IPS-11a (cell line): Measurements from ENCODE around the gene TMEM176B.

Experiments used
- H3K4me3 ChIP-seq: one replicate; pipeline ENCODE4 v1.5.1; 2013; ENCODE audit warnings: low read depth, low read length, control low read depth

Gene TMEM176B

GRCh38 chr7:150754951-150755350 lies 45.2 kb downstream of the TMEM176B start:
- H3K4me3 ChIP-seq = no peak overlapping the region

DNA sequence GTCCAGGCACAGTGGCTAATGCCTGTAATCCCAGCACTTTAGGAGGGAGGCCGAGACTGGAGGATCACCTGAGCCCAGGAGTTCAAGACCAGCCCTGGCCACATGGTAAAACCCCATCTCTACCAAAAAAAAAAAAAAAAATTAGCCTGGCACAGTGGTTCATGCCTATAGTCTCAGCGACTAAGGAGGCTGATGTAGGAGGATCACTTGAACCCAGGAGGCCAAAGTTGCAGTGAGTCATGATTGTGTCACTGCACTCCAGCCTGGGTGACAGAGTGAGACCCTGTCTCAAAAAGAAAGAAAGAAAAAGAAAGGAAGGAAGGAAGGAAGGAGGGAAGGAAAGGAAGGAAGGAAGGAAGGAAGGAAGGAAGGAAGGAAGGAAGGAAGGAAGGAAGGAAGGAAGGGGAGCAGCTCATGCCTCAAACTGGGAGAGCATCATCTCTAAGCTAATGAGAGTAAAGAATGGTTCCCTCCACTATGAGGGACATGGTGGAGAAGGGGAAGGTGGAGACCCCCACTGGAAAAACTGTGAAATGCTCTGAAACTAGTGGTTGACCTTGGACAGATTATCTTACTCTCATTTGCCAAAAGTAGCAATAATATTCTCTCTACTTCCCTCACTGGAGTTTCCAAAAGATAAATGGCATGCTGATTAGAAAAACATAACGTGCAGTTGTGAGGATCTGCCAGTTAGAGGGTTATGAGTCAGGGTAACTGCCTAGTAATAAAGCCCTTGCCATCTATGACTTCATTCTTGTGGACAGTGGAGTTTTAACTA lies 46.1 kb downstream of the TMEM176B start:
- no peak overlapping the region for H3K4me3 ChIP-seq

GRCh38 chr7:150753239-150753638 lies 46.9 kb downstream of the TMEM176B start:
- no peak overlapping the region for H3K4me3 ChIP-seq

GRCh38 chr7:150751702-150752101 lies 48.5 kb downstream of the TMEM176B start:
- H3K4me3 ChIP-seq = no peak overlapping the region

DNA sequence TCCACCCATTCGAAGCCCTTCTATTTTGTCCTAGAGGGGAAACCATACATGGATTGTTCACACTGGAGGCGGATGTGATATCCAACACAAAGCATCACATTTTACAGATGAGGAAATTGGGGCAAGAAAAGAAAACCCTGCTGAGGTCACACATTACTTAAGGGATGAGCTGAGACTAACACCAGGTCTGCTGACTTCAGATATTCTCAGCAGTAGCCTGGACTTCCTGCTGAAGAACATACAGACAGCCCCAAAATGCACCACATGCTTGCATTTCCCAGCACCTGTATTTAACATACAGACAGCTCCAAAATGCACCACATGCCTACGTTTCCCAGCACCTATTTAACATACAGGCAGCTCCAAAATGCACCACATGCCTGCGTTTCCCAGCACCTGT lies 51.8 kb downstream of the TMEM176B start:
- no peak overlapping the region for H3K4me3 ChIP-seq

DNA sequence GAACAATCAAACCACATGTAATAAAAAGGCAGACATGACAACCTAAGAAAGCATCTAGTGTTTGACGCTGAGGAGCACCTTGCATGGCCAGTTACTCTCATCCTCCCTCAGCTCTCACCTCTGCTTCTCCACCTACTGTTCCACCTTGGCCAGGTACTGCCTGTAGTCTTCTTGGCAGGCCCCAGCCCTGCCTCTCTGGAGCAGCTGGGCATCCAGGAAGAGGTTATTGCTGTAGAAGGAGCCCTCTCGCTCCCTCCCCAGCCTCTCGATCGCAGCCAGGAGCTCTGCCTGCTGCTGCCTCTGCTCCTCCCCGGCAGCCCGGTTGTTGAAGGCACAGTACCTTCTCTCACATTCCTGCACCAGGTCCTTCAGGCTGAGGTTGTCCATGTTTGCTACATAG lies 53.2 kb downstream of the TMEM176B start:
- no peak overlapping the region for H3K4me3 ChIP-seq

DNA sequence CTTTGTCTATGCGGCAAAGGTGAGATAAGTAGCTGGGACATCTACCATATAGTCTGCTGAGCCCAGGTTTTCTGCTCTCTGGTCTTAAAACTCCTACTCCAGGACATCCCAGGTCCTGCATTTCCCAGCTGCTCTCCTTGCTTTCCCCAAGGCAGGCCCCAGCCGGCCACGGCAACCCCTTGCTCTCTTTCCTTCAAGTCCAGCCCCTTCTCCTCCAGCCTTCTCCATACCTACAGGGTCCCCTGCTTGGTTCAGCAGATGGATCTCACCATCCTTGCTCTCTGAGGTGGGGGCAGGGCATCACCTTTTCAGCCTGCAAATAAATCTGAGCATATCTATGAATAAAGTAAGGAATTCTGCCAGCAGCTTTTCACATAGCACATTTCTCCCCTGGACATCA lies 54.3 kb downstream of the TMEM176B start:
- H3K4me3 ChIP-seq = no peak overlapping the region

- no peak overlapping the region for H3K4me3 ChIP-seq
These were observed 55.1 kb downstream of the TMEM176B start for GRCh38 chr7:150745086-150745485.

GRCh38 chr7:150744041-150744656 lies 56.0 kb downstream of the TMEM176B start:
- H3K4me3 ChIP-seq = no peak overlapping the region

GRCh38 chr7:150742286-150742968 lies 57.7 kb downstream of the TMEM176B start:
- H3K4me3 ChIP-seq = no peak overlapping the region
